Measurements from ENCODE around the gene THSD4.

Gene THSD4

GRCh38 chr15:71114887-71115566 is at the start of gene THSD4:
Gene THSD4, plus strand, starts transcription at chr15:71115471.
- peak; percentile 74 for DNase-seq

- DNase-seq = no peak
Measured at GRCh38 chr15:71066983-71067382, 48.3 kb upstream of the THSD4 start.

GRCh38 chr15:71069693-71070092 is 45.6 kb upstream of the THSD4 start:
- no peak for DNase-seq

GRCh38 chr15:71071529-71071928 is 43.7 kb upstream of the THSD4 start:
- no peak for DNase-seq

GRCh38 chr15:71072423-71072822 is 42.8 kb upstream of the THSD4 start:
- DNase-seq = no peak

- no peak for DNase-seq
Measured at GRCh38 chr15:71078506-71079207, 36.6 kb upstream of the THSD4 start.

- DNase-seq = no peak
Measured at GRCh38 chr15:71079208-71080044, 35.8 kb upstream of the THSD4 start.

- DNase-seq = no peak
Measured at GRCh38 chr15:71080166-71080565, 35.1 kb upstream of the THSD4 start.

- DNase-seq = no peak
Measured at GRCh38 chr15:71080705-71081104, 34.6 kb upstream of the THSD4 start.

GRCh38 chr15:71082803-71083202 is 32.5 kb upstream of the THSD4 start:
- DNase-seq = no peak

- DNase-seq = no peak
Measured at GRCh38 chr15:71083349-71083748, 31.9 kb upstream of the THSD4 start.

- DNase-seq = no peak
Measured at GRCh38 chr15:71084264-71084663, 31.0 kb upstream of the THSD4 start.

- no peak for DNase-seq
Measured at GRCh38 chr15:71085809-71086208, 29.5 kb upstream of the THSD4 start.

- DNase-seq = no peak
Measured at GRCh38 chr15:71088155-71088554, 27.1 kb upstream of the THSD4 start.

GRCh38 chr15:71088683-71089082 is 26.6 kb upstream of the THSD4 start:
- DNase-seq = no peak

GRCh38 chr15:71089801-71090200 is 25.5 kb upstream of the THSD4 start:
- no peak for DNase-seq

- DNase-seq = no peak
Measured at GRCh38 chr15:71091601-71092000, 23.7 kb upstream of the THSD4 start.

- DNase-seq = no peak
Measured at GRCh38 chr15:71092056-71092600, 23.1 kb upstream of the THSD4 start.

GRCh38 chr15:71093054-71094024 is 21.9 kb upstream of the THSD4 start:
- peak; percentile 22 for DNase-seq

GRCh38 chr15:71094137-71094536 is 21.1 kb upstream of the THSD4 start:
- no peak for DNase-seq

GRCh38 chr15:71096676-71097075 is 18.6 kb upstream of the THSD4 start:
- no peak for DNase-seq

- DNase-seq = no peak
Measured at GRCh38 chr15:71097890-71098289, 17.4 kb upstream of the THSD4 start.
